ENCODE results near the gene CFAP410. TPM values are rescaled to one million over a fixed set of nuclear protein-coding genes. Genes with fewer than 3 reads are reported as not detected.

CFAP410 gene
- total RNA-seq, 1 experiment from 2014 or later = 16.5 TPM

DNA sequence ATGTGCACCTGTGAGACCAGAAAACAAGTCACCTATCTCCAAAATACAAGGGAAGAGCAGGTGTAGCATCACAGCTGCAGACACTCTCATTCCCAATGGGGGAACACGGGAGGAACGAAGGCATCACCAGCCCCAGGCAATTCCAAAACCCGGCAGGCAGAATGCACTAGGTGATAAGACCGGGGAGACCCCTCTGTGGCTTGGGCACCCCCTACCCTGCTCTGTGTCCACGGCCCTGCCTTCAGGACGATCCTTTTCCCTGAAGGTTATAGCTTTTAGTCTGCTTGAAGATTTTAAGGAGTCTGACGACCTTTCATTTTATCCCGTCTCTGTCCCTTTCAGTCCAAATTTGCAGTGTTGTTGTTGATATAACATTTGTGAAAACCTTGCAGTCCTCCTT is 33.4 kb upstream of the CFAP410 start:
- TF ChIP-seq, protein P1, sequence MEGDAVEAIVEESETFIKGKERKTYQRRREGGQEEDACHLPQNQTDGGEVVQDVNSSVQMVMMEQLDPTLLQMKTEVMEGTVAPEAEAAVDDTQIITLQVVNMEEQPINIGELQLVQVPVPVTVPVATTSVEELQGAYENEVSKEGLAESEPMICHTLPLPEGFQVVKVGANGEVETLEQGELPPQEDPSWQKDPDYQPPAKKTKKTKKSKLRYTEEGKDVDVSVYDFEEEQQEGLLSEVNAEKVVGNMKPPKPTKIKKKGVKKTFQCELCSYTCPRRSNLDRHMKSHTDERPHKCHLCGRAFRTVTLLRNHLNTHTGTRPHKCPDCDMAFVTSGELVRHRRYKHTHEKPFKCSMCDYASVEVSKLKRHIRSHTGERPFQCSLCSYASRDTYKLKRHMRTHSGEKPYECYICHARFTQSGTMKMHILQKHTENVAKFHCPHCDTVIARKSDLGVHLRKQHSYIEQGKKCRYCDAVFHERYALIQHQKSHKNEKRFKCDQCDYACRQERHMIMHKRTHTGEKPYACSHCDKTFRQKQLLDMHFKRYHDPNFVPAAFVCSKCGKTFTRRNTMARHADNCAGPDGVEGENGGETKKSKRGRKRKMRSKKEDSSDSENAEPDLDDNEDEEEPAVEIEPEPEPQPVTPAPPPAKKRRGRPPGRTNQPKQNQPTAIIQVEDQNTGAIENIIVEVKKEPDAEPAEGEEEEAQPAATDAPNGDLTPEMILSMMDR (IDR thresholded peaks at IDR 0.05; ENCODE audit: insufficient read depth in 1 of 2, low read depth in 1 of 2, low read length in 1 of 2, severe bottlenecking in 1 of 2, unreplicated experiment in 1 of 2) = no peak
- Mint-ChIP-seq H3K36me3 (ENCODE audit: insufficient read depth, unreplicated experiment) (no peaks in the 10 kb centered on the region), H3K4me3 (ENCODE audit: unreplicated experiment) (no peak overlapping the region), H3K4me1 (ENCODE audit: low read depth, unreplicated experiment) (no peaks in the 10 kb centered on the region), H3K9me3 (ENCODE audit: unreplicated experiment) (no peaks in the 10 kb centered on the region), H3K27ac (ENCODE audit: unreplicated experiment) (no peak overlapping the region), H3K27me3 (ENCODE audit: insufficient read depth, unreplicated experiment) (no peaks in the 10 kb centered on the region)
- H3K27me3 ChIP-seq (replicated peaks; ENCODE audit: control insufficient read depth, insufficient read depth, low read length) = no peaks in the 10 kb centered on the region
- H3K9me3 ChIP-seq = peaks cover 4% of the 10 kb centered on the region; the same call in 1 of the 2 replicates
- BruUV-seq (replicated peaks) = no TSS peak
- no peak for DNase-seq
- H3K4me3 ChIP-seq (ENCODE audit: low read depth, low read length) = no peak overlapping the region
- CTCF ChIA-PET = no interaction called here
- intact Hi-C loops (cut with micrococcal nuclease; ENCODE audit: unreplicated experiment) = no loop called here
- POLR2A ChIA-PET = no interaction called here
- H3K4me1 ChIP-seq = peaks cover 8% of the 10 kb centered on the region; the same call in 1 of the 2 replicates
- no peaks in the 10 kb centered on the region for H3K36me3 ChIP-seq (ENCODE audit: control insufficient read depth, insufficient read depth, low read length)

DNA sequence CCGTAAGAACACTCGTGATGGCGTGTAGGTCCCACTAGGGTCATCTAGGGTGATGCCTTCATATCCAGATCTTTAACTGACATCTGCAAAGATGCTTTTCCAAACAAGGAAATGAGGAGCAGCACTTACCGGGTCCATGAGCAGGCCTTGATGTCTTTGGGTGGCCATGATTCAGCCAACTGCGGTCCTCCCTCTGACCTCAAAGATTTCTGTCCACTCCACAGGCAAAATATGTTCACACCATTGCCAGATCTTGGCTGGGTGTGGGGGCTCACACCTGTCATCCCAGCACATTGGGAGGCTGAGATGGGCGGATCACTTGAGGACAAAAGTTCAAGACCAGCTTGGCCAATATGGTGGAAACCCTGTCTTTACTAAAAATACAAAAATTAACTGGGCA is 32.4 kb upstream of the CFAP410 start:
- Mint-ChIP-seq H3K4me1 (ENCODE audit: low read depth, unreplicated experiment) (no peaks in the 10 kb centered on the region), H3K36me3 (ENCODE audit: insufficient read depth, unreplicated experiment) (no peaks in the 10 kb centered on the region)
- TF ChIP-seq, protein P1 (IDR thresholded peaks at IDR 0.05; ENCODE audit: insufficient read depth in 1 of 2, low read depth in 1 of 2, low read length in 1 of 2, severe bottlenecking in 1 of 2, unreplicated experiment in 1 of 2) = no peak

DNA sequence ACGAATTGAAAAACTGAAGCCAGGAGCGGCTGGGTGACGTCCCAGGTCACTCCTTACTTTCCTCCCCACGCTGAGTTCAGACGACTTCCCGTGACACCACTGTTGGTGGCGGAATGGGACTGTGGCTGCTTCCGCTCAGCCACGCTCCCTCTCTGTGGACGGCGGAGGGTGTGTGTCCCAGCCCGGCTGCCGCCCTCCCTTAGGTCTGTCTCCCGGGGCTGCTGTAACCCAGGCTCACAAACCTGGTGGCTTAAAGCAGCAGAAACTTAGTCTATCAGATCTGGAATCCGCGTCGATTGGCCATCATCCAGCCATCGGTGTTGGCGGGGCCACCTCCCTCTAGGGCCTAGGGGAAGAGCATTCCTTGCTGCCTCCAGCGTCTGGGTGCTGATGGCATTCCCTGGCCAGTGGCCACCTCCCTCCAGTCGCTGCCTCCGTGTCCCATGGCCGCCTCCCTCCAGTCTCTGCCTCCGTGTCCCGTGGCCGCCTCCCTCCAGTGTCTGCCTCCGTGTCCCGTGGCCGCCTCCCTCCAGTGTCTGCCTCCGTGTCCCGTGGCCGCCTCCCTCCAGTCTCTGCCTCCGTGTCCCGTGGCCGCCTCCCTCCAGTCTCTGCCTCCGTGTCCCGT is 31.7 kb upstream of the CFAP410 start:
- no peaks in the 10 kb centered on the region for H3K9me3 Mint-ChIP-seq (ENCODE audit: unreplicated experiment)
- BruUV-seq (replicated peaks) = no TSS peak
- H3K27ac Mint-ChIP-seq (ENCODE audit: unreplicated experiment) = no peak overlapping the region
- H3K4me1 Mint-ChIP-seq (ENCODE audit: low read depth, unreplicated experiment) = no peaks in the 10 kb centered on the region
- H3K4me1 ChIP-seq = peaks cover 8% of the 10 kb centered on the region; the same call in 1 of the 2 replicates
- H3K4me3 Mint-ChIP-seq (ENCODE audit: unreplicated experiment) = peak overlapping the region; percentile 69
- TF ChIP-seq, protein P1 (IDR thresholded peaks at IDR 0.05; ENCODE audit: insufficient read depth in 1 of 2, low read depth in 1 of 2, low read length in 1 of 2, severe bottlenecking in 1 of 2, unreplicated experiment in 1 of 2) = no peak
- ChIA-PET CTCF (no interaction called here), POLR2A (no interaction called here)
- H3K36me3 ChIP-seq (ENCODE audit: control insufficient read depth, insufficient read depth, low read length) = no peaks in the 10 kb centered on the region
- intact Hi-C loops (cut with micrococcal nuclease; ENCODE audit: unreplicated experiment) = no loop called here
- peaks cover 4% of the 10 kb centered on the region; the same call in 1 of the 2 replicates for H3K9me3 ChIP-seq
- DNase-seq = no peak
- no peaks in the 10 kb centered on the region for H3K27me3 Mint-ChIP-seq (ENCODE audit: insufficient read depth, unreplicated experiment)
- no peaks in the 10 kb centered on the region for H3K36me3 Mint-ChIP-seq (ENCODE audit: insufficient read depth, unreplicated experiment)
- peak overlapping the region; percentile 37; the same call in 1 of the 2 replicates for H3K4me3 ChIP-seq (ENCODE audit: low read depth, low read length)
- H3K27me3 ChIP-seq (replicated peaks; ENCODE audit: control insufficient read depth, insufficient read depth, low read length) = no peaks in the 10 kb centered on the region

More for the DNA sequence above, 32.4 kb upstream of the CFAP410 start:
- Mint-ChIP-seq H3K27me3 (ENCODE audit: insufficient read depth, unreplicated experiment) (no peaks in the 10 kb centered on the region), H3K4me3 (ENCODE audit: unreplicated experiment) (peak overlapping the region; percentile 53), H3K27ac (ENCODE audit: unreplicated experiment) (no peak overlapping the region), H3K9me3 (ENCODE audit: unreplicated experiment) (no peaks in the 10 kb centered on the region)
- Histone ChIP-seq H3K36me3 (ENCODE audit: control insufficient read depth, insufficient read depth, low read length) (no peaks in the 10 kb centered on the region), H3K27me3 (replicated peaks; ENCODE audit: control insufficient read depth, insufficient read depth, low read length) (no peaks in the 10 kb centered on the region), H3K4me1 (peaks cover 8% of the 10 kb centered on the region; the same call in 1 of the 2 replicates), H3K4me3 (ENCODE audit: low read depth, low read length) (no peak overlapping the region), H3K9me3 (peaks cover 4% of the 10 kb centered on the region; the same call in 1 of the 2 replicates)
- DNase-seq = no peak
- ChIA-PET CTCF (no interaction called here), POLR2A (no interaction called here)
- intact Hi-C loops (cut with micrococcal nuclease; ENCODE audit: unreplicated experiment) = no loop called here
- BruUV-seq (replicated peaks) = no TSS peak

Data from Caco-2 (cell line).